ENCODE results near the gene GATA3. TPM values are rescaled to one million over a fixed set of nuclear protein-coding genes. Genes with fewer than 3 reads are reported as not detected.

GATA3 gene
- total and polyA plus RNA-seq, 2 of the 8 experiments (the other 6 are each of a cell fraction or from before 2014, with no cell fraction given), result 0.02 to 0.43 TPM

DNA sequence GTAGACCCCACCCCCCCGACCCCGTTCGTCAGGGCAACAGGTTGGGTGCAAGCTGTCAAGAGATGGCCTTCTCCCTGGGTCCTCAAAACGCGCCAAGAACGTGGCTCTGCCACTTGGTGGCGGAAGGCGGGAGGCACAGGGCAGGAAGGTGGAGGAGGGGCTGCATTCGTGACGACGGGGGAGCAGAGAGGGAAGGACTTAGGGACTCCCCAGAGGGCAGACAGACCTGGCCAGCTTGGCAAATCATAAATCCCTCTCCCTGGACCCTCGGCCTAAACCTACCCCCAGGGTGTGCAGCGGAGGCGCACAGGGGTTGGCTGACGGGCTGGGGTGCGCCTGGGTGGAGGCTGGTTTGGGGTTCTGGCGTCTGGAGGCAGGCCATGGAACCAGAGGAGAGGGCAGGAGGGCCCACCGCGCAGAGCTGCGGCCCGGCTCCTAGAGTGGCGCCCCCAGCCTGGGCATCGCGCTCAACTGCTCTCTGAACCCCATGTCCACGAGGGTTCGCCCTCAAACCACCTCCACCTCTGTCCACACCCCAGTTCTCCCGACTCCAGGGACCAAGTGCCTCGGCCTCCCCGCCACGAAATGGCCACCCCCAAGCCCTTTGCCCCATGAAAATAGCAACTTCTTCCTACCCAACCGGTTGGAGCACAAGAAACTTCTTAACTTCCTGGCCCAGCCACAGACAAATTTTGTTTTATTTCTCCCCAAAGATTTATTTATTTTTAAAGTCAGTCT, 10.8 kb upstream of the GATA3 start (continued):
- no peak for TF ChIP-seq HDAC6 (IDR thresholded peaks at IDR 0.05; ENCODE audit: low read depth, low read length)
- TF ChIP-seq, protein P1, sequence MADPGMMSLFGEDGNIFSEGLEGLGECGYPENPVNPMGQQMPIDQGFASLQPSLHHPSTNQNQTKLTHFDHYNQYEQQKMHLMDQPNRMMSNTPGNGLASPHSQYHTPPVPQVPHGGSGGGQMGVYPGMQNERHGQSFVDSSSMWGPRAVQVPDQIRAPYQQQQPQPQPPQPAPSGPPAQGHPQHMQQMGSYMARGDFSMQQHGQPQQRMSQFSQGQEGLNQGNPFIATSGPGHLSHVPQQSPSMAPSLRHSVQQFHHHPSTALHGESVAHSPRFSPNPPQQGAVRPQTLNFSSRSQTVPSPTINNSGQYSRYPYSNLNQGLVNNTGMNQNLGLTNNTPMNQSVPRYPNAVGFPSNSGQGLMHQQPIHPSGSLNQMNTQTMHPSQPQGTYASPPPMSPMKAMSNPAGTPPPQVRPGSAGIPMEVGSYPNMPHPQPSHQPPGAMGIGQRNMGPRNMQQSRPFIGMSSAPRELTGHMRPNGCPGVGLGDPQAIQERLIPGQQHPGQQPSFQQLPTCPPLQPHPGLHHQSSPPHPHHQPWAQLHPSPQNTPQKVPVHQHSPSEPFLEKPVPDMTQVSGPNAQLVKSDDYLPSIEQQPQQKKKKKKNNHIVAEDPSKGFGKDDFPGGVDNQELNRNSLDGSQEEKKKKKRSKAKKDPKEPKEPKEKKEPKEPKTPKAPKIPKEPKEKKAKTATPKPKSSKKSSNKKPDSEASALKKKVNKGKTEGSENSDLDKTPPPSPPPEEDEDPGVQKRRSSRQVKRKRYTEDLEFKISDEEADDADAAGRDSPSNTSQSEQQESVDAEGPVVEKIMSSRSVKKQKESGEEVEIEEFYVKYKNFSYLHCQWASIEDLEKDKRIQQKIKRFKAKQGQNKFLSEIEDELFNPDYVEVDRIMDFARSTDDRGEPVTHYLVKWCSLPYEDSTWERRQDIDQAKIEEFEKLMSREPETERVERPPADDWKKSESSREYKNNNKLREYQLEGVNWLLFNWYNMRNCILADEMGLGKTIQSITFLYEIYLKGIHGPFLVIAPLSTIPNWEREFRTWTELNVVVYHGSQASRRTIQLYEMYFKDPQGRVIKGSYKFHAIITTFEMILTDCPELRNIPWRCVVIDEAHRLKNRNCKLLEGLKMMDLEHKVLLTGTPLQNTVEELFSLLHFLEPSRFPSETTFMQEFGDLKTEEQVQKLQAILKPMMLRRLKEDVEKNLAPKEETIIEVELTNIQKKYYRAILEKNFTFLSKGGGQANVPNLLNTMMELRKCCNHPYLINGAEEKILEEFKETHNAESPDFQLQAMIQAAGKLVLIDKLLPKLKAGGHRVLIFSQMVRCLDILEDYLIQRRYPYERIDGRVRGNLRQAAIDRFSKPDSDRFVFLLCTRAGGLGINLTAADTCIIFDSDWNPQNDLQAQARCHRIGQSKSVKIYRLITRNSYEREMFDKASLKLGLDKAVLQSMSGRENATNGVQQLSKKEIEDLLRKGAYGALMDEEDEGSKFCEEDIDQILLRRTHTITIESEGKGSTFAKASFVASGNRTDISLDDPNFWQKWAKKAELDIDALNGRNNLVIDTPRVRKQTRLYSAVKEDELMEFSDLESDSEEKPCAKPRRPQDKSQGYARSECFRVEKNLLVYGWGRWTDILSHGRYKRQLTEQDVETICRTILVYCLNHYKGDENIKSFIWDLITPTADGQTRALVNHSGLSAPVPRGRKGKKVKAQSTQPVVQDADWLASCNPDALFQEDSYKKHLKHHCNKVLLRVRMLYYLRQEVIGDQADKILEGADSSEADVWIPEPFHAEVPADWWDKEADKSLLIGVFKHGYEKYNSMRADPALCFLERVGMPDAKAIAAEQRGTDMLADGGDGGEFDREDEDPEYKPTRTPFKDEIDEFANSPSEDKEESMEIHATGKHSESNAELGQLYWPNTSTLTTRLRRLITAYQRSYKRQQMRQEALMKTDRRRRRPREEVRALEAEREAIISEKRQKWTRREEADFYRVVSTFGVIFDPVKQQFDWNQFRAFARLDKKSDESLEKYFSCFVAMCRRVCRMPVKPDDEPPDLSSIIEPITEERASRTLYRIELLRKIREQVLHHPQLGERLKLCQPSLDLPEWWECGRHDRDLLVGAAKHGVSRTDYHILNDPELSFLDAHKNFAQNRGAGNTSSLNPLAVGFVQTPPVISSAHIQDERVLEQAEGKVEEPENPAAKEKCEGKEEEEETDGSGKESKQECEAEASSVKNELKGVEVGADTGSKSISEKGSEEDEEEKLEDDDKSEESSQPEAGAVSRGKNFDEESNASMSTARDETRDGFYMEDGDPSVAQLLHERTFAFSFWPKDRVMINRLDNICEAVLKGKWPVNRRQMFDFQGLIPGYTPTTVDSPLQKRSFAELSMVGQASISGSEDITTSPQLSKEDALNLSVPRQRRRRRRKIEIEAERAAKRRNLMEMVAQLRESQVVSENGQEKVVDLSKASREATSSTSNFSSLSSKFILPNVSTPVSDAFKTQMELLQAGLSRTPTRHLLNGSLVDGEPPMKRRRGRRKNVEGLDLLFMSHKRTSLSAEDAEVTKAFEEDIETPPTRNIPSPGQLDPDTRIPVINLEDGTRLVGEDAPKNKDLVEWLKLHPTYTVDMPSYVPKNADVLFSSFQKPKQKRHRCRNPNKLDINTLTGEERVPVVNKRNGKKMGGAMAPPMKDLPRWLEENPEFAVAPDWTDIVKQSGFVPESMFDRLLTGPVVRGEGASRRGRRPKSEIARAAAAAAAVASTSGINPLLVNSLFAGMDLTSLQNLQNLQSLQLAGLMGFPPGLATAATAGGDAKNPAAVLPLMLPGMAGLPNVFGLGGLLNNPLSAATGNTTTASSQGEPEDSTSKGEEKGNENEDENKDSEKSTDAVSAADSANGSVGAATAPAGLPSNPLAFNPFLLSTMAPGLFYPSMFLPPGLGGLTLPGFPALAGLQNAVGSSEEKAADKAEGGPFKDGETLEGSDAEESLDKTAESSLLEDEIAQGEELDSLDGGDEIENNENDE (IDR thresholded peaks at IDR 0.05; ENCODE audit: insufficient replicate concordance, low read length), result no peak
- TF ChIP-seq ZNF274 (IDR thresholded peaks at IDR 0.05; ENCODE audit: borderline replicate concordance, extremely low read depth, low read length), result no peak
- TF ChIP-seq, protein P2, sequence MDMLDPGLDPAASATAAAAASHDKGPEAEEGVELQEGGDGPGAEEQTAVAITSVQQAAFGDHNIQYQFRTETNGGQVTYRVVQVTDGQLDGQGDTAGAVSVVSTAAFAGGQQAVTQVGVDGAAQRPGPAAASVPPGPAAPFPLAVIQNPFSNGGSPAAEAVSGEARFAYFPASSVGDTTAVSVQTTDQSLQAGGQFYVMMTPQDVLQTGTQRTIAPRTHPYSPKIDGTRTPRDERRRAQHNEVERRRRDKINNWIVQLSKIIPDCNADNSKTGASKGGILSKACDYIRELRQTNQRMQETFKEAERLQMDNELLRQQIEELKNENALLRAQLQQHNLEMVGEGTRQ (IDR thresholded peaks at IDR 0.05; ENCODE audit: low read length), result no peak
- no peak for TF ChIP-seq TAF1 (IDR thresholded peaks at IDR 0.05; ENCODE audit: low read depth, low read length)
- TF ChIP-seq CBX8 (IDR thresholded peaks at IDR 0.05; ENCODE audit: borderline replicate concordance, low read depth, low read length), result no peak
- no peak for TF ChIP-seq CEBPB (IDR thresholded peaks at IDR 0.05; ENCODE audit: low read depth, low read length)
- TF ChIP-seq CHD1 (IDR thresholded peaks at IDR 0.05; ENCODE audit: low read depth, low read length), result no peak
- TF ChIP-seq SIRT6 (IDR thresholded peaks at IDR 0.05; ENCODE audit: low read length), result no peak
- TF ChIP-seq SP2 (IDR thresholded peaks at IDR 0.05; ENCODE audit: low read length), result no peak

Data from H1 (cell line).